CD14-positive monocyte (primary cell): ENCODE results near the gene KCNJ6. TPM values are rescaled to one million over a fixed set of nuclear protein-coding genes. Genes with fewer than 3 reads are reported as not detected.

Experiments used
- DNase-seq, 3 donors: peaks; one replicate each; pipeline ENCODE4 v3.0.0-alpha.2; 2011 to 2022
- H2AFZ ChIP-seq: 2 replicates; pipeline ENCODE4 v1.6.0; 2012; ENCODE audit warnings: mild to moderate bottlenecking, low read depth, low read length, inconsistent platforms; ENCODE audit not compliant: insufficient read depth, poor library complexity, severe bottlenecking
- H3K27ac ChIP-seq, 2 donors: 1 replicate in 1 of 2; 2 replicates in 1 of 2; pipeline ENCODE4 v1.5.1; 2012 to 2013; ENCODE audit warnings: low read length in 2 of 2, control low read depth in 1 of 2, inconsistent platforms in 1 of 2, low read depth in 1 of 2, mild to moderate bottlenecking in 1 of 2
- H3K27me3 ChIP-seq, 2 donors: one replicate each; pipeline versions ENCODE4 v1.6.0 to v1.6.1; 2011 to 2013; ENCODE audit warnings: low read length in 2 of 2; ENCODE audit not compliant: control insufficient read depth in 2 of 2, insufficient read depth in 2 of 2
- H3K36me3 ChIP-seq, 2 donors: replicated peaks in 1 of 2; 1 replicate in 1 of 2; 2 replicates in 1 of 2; pipeline versions ENCODE4 v1.5.1 to v1.6.1; 2012 to 2013; ENCODE audit warnings: low read length in 2 of 2, control low read depth in 1 of 2, inconsistent platforms in 1 of 2, mild to moderate bottlenecking in 1 of 2; ENCODE audit not compliant: insufficient read depth in 2 of 2, control insufficient read depth in 1 of 2
- H3K4me1 ChIP-seq, 2 donors: 1 replicate in 1 of 2; 2 replicates in 1 of 2; pipeline versions ENCODE4 v1.5.1 to v1.6.1; 2012 to 2013; ENCODE audit warnings: low read length in 2 of 2, control low read depth in 1 of 2, inconsistent platforms in 1 of 2, mild to moderate bottlenecking in 1 of 2, moderate library complexity in 1 of 2; ENCODE audit not compliant: insufficient read depth in 2 of 2, control insufficient read depth in 1 of 2
- H3K4me2 ChIP-seq: replicated peaks from 2 replicates; pipeline ENCODE3; 2012; ENCODE audit warnings: low read length, moderate library complexity, mild to moderate bottlenecking; ENCODE audit not compliant: poor library complexity, severe bottlenecking; ENCODE audit errors: extremely low read depth
- H3K4me3 ChIP-seq, 3 experiments: fragments of 200-600 bp in 1 of 3; sonication (generic) in 1 of 3; replicated peaks in 1 of 3; 1 replicate in 2 of 3; 2 replicates in 1 of 3; pipeline ENCODE4 v1.5.1; 2011 to 2013; ENCODE audit warnings: low read length in 3 of 3, mild to moderate bottlenecking in 3 of 3, control low read depth in 2 of 3, low read depth in 2 of 3, inconsistent platforms in 1 of 3, moderate library complexity in 1 of 3
- H3K79me2 ChIP-seq: 2 replicates; pipeline ENCODE4 v1.6.0; 2012; ENCODE audit warnings: mild to moderate bottlenecking, control low read depth, inconsistent platforms, low read length, moderate library complexity; ENCODE audit not compliant: insufficient read depth
- H3K9ac ChIP-seq: 2 replicates; pipeline ENCODE4 v1.6.0; 2017; ENCODE audit warnings: low read length, mild to moderate bottlenecking; ENCODE audit not compliant: insufficient read depth, poor library complexity, severe bottlenecking
- H3K9me3 ChIP-seq, 2 donors: replicated peaks in 1 of 2; 1 replicate in 1 of 2; 2 replicates in 1 of 2; pipeline versions ENCODE4 v1.5.1 to v1.6.1; 2012 to 2013; ENCODE audit warnings: low read length in 2 of 2, control low read depth in 1 of 2; ENCODE audit not compliant: control insufficient read depth in 1 of 2, insufficient read depth in 1 of 2
- H4K20me1 ChIP-seq: 2 replicates; pipeline ENCODE4 v1.6.0; 2012; ENCODE audit warnings: mild to moderate bottlenecking, low read length, control low read depth, moderate library complexity; ENCODE audit not compliant: insufficient read depth
- H3K27ac Mint-ChIP-seq, 7 donors: one replicate each; pipeline ENCODE4 v1.8.0; 2020; ENCODE audit warnings: mild to moderate bottlenecking in 7 of 7, mixed read lengths in 7 of 7, moderate library complexity in 6 of 7, inconsistent platforms in 2 of 7
- H3K27me3 Mint-ChIP-seq, 3 donors: one replicate each; pipeline ENCODE4 v1.8.0; 2021 to 2022; ENCODE audit warnings: low read depth in 3 of 3, mild to moderate bottlenecking in 3 of 3, mixed read lengths in 3 of 3, moderate library complexity in 3 of 3, inconsistent platforms in 1 of 3
- H3K36me3 Mint-ChIP-seq, 2 donors: one replicate each; pipeline ENCODE4 v1.8.0; 2020; ENCODE audit warnings: mixed read lengths in 2 of 2, inconsistent platforms in 1 of 2, mild to moderate bottlenecking in 1 of 2
- H3K4me1 Mint-ChIP-seq: one replicate; pipeline ENCODE4 v1.8.0; 2020; ENCODE audit warnings: mild to moderate bottlenecking, mixed read lengths
- H3K4me3 Mint-ChIP-seq, 2 donors: one replicate each; pipeline ENCODE4 v1.8.0; 2020; ENCODE audit warnings: mild to moderate bottlenecking in 2 of 2, mixed read lengths in 2 of 2, moderate library complexity in 1 of 2
- H3K9me3 Mint-ChIP-seq, 7 donors: one replicate each; pipeline ENCODE4 v1.8.0; 2020 to 2022; ENCODE audit warnings: mixed read lengths in 7 of 7, mild to moderate bottlenecking in 6 of 7, moderate library complexity in 6 of 7, inconsistent platforms in 2 of 7
- CTCF ChIP-seq: fragments of 200-600 bp; IDR thresholded peaks from one replicate; pipeline ENCODE4 v1.8.0; 2022; ENCODE audit warnings: antibody characterized with exemption, mild to moderate bottlenecking
- whole genome bisulfite sequencing: methylation state at CpG from one replicate; pipeline ENCODE4 v1.1.5; 2013; ENCODE audit warnings: missing lambda C conversion rate; ENCODE audit not compliant: insufficient coverage; 5-methylcytosine and 5-hydroxymethylcytosine counted together
- intact Hi-C, 2 donors: fragments of 100-400 bp; cut with micrococcal nuclease; formaldehyde crosslinking; loops; one replicate each; pipeline versions ENCODE4 v1.15.0 to v1.15.1; 2023
- polyA plus RNA-seq, 3 donors: library from polyadenylated mRNA; depleted of rRNA in 1 of 3; unstranded in 2 of 3; stranded (reverse) in 1 of 3; fragments of 300-500 nt in 2 of 3; fragments of >200 nt in 1 of 3; fragmentation: Illumina TruSeq in 2 of 3; gene quantifications; 1 replicate in 2 of 3; 2 replicates in 1 of 3; pipeline ENCODE4 v1.2.3, GENCODE V29; 2012 to 2021

Gene KCNJ6
- polyA plus RNA-seq, 3 donors: not detected

GRCh38 chr21:37669249-37669648 lies 247.0 kb downstream of the KCNJ6 start:
- no peaks in the 10 kb centered on the region for H3K79me2 ChIP-seq
- intact Hi-C loops: no loop called here
- H3K4me1 Mint-ChIP-seq: no peaks in the 10 kb centered on the region
- H3K27me3 Mint-ChIP-seq: peaks cover 0 to 9% (median 8%) of the 10 kb centered on the region in 3 donors
- no peak overlapping the region for H3K4me3 ChIP-seq
- no peak overlapping the region for H3K4me3 Mint-ChIP-seq
- H2AFZ ChIP-seq: no peak overlapping the region
- H3K27me3 ChIP-seq: peaks cover 0 to 7% of the 10 kb centered on the region in 2 donors
- no peaks in the 10 kb centered on the region for H3K36me3 ChIP-seq
- no peak for TF ChIP-seq CTCF
- no peaks in the 10 kb centered on the region for H3K9me3 ChIP-seq
- peak overlapping the region in 1 of 7 donors; percentile 71 for H3K27ac Mint-ChIP-seq
- DNase-seq: no peak
- peaks cover 0 to 20% (median 3%) of the 10 kb centered on the region in 7 donors for H3K9me3 Mint-ChIP-seq
- no peak overlapping the region for H3K27ac ChIP-seq
- H3K4me2 ChIP-seq: no peak overlapping the region
- H4K20me1 ChIP-seq: no peaks in the 10 kb centered on the region
- H3K36me3 Mint-ChIP-seq: no peaks in the 10 kb centered on the region
- 100% methylated on average over 3 of the region's 3 CpGs for WGBS
- no peaks in the 10 kb centered on the region for H3K4me1 ChIP-seq
- no peak overlapping the region for H3K9ac ChIP-seq

GRCh38 chr21:37668462-37669239 lies 247.6 kb downstream of the KCNJ6 start:
- no peak for TF ChIP-seq CTCF
- Histone ChIP-seq H3K9me3 (no peaks in the 10 kb centered on the region), H3K79me2 (no peaks in the 10 kb centered on the region), H3K4me2 (no peak overlapping the region), H2AFZ (no peak overlapping the region), H3K9ac (no peak overlapping the region), H3K27ac (no peak overlapping the region), H3K4me1 (no peaks in the 10 kb centered on the region), H3K27me3 (peaks cover 0 to 2% of the 10 kb centered on the region in 2 donors), H3K4me3 (no peak overlapping the region), H4K20me1 (no peaks in the 10 kb centered on the region), H3K36me3 (no peaks in the 10 kb centered on the region)
- Mint-ChIP-seq H3K36me3 (no peaks in the 10 kb centered on the region), H3K4me1 (no peaks in the 10 kb centered on the region), H3K27me3 (peaks cover 0 to 6% (median 4%) of the 10 kb centered on the region in 3 donors), H3K27ac (peak overlapping the region in 1 of 7 donors; percentile 71), H3K4me3 (no peak overlapping the region), H3K9me3 (peaks cover 0 to 20% (median 4%) of the 10 kb centered on the region in 7 donors)
- intact Hi-C loops: no loop called here
- no CpG with 5 or more reads among the region's 7 CpGs for WGBS
- no peak for DNase-seq
